ENCODE measurements around the gene AGAP3. TPM values are rescaled to one million over a fixed set of nuclear protein-coding genes. Genes with fewer than 3 reads are reported as not detected.

The AGAP3 gene
- total RNA-seq, 2 donors from 2014 or later: 45.6 to 53.0 TPM

DNA sequence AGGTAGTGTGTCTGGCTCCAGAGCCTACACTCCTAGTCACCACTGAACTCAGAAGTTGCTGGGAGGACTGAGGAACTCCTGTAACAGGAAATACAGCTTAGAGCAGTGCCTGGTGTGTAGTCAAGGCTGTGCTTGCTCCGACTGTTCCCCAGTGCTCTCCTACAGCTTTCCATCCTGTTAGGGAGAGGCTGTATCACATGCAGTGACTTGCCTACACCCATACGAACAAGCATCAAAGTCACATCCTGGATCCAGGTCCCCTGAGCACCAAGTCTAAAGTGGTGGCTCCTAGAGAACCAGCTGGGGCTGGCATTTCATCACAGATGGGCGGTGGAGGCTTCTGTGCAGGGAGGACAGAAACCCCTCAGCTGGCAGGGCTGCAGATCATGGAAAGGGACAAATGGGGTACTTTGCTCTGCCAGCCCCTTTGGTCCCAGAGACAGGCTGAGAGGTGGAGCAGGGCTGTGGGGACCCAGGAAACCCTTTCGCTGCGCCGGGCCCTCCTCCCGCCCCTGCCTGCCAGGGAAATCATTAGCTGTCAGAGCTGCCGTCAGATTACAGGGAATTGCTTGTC, 93.1 kb downstream of the AGAP3 start:
- Mint-ChIP-seq H3K4me1 (peaks cover 3% of the 10 kb centered on the region), H3K4me3 (no peak overlapping the region), H3K27me3 (peaks cover 12% of the 10 kb centered on the region), H3K27ac (no peak overlapping the region), H3K36me3 (ENCODE audit: low read depth) (peaks cover 2% of the 10 kb centered on the region)
- no peak for DNase-seq
- H3K9me3 ChIP-seq (ENCODE audit: control insufficient read depth, low read length, poor library complexity, severe bottlenecking): no peaks in the 10 kb centered on the region
- no peak for ATAC-seq

DNA sequence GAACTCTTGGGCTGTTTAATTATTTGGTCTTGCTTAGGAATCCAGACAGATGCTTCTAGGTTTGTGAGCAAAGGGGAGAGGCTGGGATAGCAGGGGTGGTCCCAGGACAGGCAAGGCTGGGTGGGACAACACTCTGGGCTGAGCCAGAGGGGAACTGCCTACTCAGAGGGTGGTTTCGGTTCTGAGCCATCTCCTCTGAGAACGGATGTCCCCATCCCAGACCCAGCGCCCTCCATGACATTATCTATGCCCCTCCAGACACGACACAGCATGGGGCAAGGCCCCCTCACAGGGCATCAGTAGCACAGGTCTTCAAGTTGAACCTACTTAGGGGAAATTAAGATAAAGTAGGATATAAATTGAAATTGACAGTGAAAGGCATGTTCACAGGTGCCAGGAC, 93.7 kb downstream of the AGAP3 start:
- H3K9me3 ChIP-seq (ENCODE audit: control insufficient read depth, low read length, poor library complexity, severe bottlenecking): no peaks in the 10 kb centered on the region
- Mint-ChIP-seq H3K4me1 (peaks cover 3% of the 10 kb centered on the region), H3K27me3 (peaks cover 12% of the 10 kb centered on the region), H3K36me3 (ENCODE audit: low read depth) (peaks cover 2% of the 10 kb centered on the region), H3K27ac (peak overlapping the region; percentile 84), H3K4me3 (no peak overlapping the region)
- no peak for DNase-seq
- ATAC-seq: no peak

DNA sequence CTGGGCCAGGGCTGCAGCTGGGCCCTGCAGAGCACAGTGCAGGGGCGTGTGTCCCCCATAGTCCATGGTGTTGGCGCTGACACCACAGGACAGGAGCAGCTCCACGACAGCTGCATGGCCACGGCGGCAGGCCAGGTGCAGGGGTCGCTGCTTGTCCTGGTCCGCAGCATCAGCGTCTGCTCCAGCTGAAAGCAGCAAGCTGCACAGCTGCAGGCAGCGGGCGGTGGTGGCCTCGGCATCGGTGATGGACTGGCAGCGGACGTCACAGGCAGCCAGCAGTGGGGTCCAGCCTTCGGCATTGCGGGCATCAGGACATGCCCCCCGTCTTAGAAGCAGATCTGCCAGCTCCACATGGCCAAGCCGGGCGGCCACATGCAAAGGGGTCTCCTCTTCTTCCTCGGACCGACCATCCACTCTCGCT, 94.7 kb downstream of the AGAP3 start:
- peak overlapping the region; percentile 84 for H3K27ac Mint-ChIP-seq
- DNase-seq (no peak), ATAC-seq (no peak)
- H3K36me3 Mint-ChIP-seq (ENCODE audit: low read depth): peaks cover 2% of the 10 kb centered on the region
- H3K9me3 ChIP-seq (ENCODE audit: control insufficient read depth, low read length, poor library complexity, severe bottlenecking): no peaks in the 10 kb centered on the region
- H3K4me1 Mint-ChIP-seq: peaks cover 3% of the 10 kb centered on the region
- no peak overlapping the region for H3K4me3 Mint-ChIP-seq
- peaks cover 12% of the 10 kb centered on the region for H3K27me3 Mint-ChIP-seq

DNA sequence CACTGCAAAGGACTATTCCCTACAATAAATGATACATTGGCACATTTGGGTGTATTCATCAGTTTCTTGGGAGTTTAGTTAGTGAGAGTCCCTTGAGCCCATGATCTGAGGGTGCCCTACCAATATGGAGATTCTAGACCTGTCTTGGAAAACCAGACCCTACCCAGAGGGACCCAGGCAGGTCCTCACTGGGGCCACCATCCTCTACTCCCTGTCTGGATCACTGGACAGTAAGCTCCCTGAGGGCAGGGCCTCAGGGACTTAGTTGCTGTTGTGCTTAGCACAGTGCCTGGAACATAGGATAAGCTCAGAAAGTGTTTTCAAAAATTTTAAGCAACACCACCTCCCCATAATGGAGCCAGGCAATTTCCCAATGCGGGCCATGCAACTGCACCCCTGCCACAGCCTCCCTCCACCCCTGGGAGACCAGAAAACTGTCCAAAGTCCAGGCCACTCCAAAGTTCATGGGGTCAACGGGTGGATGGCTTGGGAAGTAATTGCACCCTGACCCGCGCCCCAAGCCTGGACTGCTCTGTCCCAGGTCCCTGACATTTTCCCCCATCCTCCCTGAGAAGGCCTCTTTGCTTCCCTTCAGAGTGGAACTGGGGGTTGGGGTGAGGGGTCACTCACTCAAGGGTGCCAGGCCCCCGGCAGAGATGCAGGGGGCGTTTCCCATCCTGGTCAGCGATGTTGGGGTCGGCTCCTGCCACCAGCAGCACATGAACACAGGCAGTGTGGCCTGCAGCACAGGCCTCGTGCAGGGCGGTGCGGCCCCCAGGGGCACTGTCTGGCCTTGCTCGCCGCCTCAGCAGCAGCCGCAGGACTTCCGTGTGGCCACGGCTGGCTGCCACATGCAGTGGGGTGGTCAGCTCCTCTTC, 99.7 kb downstream of the AGAP3 start:
- Mint-ChIP-seq H3K36me3 (ENCODE audit: low read depth) (no peaks in the 10 kb centered on the region), H3K4me3 (no peak overlapping the region), H3K27ac (no peak overlapping the region), H3K4me1 (peaks cover 7% of the 10 kb centered on the region), H3K27me3 (no peaks in the 10 kb centered on the region)
- no peak for DNase-seq
- ATAC-seq: peak; percentile 50
- no peaks in the 10 kb centered on the region for H3K9me3 ChIP-seq (ENCODE audit: control insufficient read depth, low read length, poor library complexity, severe bottlenecking)

DNA sequence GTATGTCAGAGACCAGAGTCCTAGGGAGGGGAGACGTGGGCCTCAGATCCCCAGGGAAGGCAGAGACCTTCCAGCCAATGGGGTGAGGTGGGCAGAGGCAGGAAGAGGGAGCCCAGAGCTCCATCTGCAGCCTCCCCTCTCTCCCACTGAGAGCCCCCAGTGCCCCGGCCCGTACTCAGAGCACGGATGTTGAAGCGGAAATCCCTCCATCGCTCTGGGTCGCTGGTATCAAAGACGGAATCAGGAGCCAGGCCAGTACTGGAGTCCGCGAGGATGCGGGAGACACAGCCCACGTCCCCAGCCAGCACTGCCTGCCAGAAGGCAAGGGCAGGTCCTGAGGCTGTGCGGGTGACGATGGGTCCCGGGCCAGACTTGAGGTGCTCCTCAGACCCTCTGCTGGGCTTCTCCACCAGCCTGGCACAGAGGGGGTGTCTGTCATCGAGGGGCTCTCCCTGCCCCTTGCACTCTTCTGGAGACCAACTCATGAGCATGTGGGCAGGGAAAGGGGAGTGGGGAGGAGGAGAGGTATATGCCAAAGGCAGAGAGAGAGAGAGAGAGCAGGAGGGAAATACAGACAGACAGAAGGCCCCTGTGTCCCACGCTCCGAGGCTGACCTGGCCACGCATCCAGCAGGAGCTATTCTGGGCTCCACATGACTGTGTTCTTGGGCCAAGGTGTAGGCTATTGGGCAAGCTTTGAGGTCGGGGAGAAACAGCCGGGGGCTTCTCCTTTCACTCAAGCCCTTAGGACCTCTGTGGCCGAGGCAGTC, 100.5 kb downstream of the AGAP3 start, which contains the start of gene ASB10:
TSS of gene ASB10 (minus strand) at position 611 of the 769 bp plus-strand sequence. CDS start at position 491, 120 bp downstream.
- no peak within 1 kb of the TSS for H3K4me3 Mint-ChIP-seq
- H3K9me3 ChIP-seq (ENCODE audit: control insufficient read depth, low read length, poor library complexity, severe bottlenecking): no peaks in the 10 kb centered on the region
- DNase-seq: no peak
- no peaks in the 10 kb centered on the region for H3K27me3 Mint-ChIP-seq
- H3K27ac Mint-ChIP-seq: no peak within 1 kb of the TSS
- no peak for ATAC-seq
- peaks cover 7% of the 10 kb centered on the region for H3K4me1 Mint-ChIP-seq
- no peaks in the 10 kb centered on the region for H3K36me3 Mint-ChIP-seq (ENCODE audit: low read depth)

DNA sequence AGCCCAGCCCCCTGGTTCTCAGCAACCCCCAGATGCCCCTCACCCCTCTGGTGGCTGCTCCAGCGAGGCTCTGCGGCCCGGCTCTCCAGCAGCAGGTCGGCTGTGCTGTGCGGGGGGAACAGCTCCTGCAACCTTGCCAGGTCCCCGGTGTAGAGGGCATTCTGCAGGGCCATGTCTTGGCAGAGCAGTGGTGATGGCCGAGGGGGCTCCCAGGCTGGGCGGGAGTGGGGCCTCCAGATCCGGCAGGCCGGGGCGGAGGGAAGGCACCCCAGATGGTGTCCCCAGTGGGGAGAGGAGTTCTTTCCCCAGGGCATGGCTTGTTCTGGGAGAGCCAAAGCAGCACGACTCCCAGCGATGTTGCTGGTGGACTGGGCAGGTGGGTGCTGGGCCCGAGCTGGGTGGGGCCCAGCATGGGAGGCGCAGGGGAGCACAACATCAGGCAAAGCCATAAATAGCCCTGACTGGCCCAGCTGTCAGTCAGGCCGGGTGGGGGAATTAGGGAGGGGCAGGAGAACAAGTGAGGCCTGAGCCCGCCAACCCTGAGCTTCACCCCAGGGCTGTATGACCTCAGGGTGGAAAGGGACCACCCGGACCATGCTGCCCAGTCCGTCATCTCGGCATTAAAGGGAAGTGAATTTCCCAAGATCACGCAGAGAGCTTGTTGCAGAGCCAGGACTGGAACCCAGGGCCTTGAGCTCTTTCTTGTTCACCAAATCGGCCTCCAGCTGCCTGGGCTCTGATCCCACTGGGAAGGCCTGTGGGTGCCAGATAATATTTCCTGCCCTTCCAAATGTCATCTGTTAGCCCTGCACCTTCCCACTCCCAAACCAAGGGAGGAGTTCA, 101.4 kb downstream of the AGAP3 start:
- H3K9me3 ChIP-seq (ENCODE audit: control insufficient read depth, low read length, poor library complexity, severe bottlenecking): no peaks in the 10 kb centered on the region
- no peak overlapping the region for H3K4me3 Mint-ChIP-seq
- DNase-seq (no peak), ATAC-seq (no peak)
- H3K27ac Mint-ChIP-seq: no peak overlapping the region
- no peaks in the 10 kb centered on the region for H3K27me3 Mint-ChIP-seq
- no peaks in the 10 kb centered on the region for H3K36me3 Mint-ChIP-seq (ENCODE audit: low read depth)
- peaks cover 7% of the 10 kb centered on the region for H3K4me1 Mint-ChIP-seq

DNA sequence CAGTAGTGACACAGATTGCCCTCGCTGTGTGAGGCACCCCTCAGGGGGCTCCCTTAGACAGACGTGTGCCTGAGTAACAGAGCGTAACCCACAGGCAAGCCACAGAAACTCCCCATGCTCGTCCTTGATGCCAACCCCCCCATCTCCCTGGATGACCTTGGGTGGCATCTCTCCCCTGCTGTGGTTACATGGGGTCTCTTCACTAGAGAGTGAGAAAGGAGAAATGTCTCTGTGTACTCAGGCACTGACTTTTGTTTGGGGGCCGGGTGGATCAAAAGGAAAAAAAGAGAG, 101.9 kb downstream of the AGAP3 start:
- Mint-ChIP-seq H3K36me3 (ENCODE audit: low read depth) (no peaks in the 10 kb centered on the region), H3K27ac (no peak overlapping the region), H3K4me3 (no peak overlapping the region), H3K4me1 (peaks cover 8% of the 10 kb centered on the region), H3K27me3 (no peaks in the 10 kb centered on the region)
- H3K9me3 ChIP-seq (ENCODE audit: control insufficient read depth, low read length, poor library complexity, severe bottlenecking): no peaks in the 10 kb centered on the region
- DNase-seq: no peak
- no peak for ATAC-seq

DNA sequence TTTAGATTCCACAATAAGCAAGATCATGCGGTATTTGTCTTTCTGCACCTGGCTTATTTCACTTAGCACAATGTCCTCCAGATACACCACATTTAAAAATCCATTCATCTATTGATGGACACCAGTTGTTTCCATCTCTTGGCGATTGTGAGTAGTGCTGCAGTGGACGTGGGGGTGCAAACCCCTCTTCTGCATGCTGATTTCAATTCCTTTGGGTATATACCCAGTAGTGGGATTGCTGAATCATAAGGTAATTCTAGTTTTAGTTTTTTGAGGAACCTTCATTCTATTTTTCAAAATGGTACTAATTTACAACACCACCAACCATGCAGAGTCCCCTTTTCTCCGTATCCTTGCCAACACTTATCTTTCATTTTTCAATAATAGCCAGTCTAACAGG, 102.8 kb downstream of the AGAP3 start:
- Mint-ChIP-seq H3K4me1 (peaks cover 14% of the 10 kb centered on the region), H3K27ac (no peak overlapping the region), H3K4me3 (no peak overlapping the region), H3K36me3 (ENCODE audit: low read depth) (no peaks in the 10 kb centered on the region), H3K27me3 (no peaks in the 10 kb centered on the region)
- DNase-seq (no peak), ATAC-seq (no peak)
- no peaks in the 10 kb centered on the region for H3K9me3 ChIP-seq (ENCODE audit: control insufficient read depth, low read length, poor library complexity, severe bottlenecking)

DNA sequence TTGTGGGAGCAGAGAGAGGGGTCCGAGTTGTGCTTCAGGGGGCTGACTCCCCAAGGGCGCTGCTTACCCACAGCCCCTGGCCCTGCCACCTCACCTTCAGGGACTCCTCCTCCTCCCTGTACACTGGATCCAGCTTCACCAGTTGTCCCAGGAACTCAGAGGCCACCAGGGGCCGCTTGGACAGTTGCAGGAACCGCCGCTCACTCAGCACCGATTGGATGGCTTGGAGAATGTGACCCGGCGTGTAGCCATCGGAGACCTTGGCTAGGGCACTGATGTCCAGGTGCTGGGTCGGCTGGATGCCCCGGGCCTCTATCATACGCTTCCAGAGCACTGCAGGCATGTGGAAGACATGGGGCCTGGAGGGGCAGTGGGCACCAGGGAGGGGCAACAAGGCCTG, 105.3 kb downstream of the AGAP3 start:
- Mint-ChIP-seq H3K27me3 (no peaks in the 10 kb centered on the region), H3K4me3 (no peak overlapping the region), H3K4me1 (peaks cover 25% of the 10 kb centered on the region), H3K27ac (no peak overlapping the region), H3K36me3 (ENCODE audit: low read depth) (no peaks in the 10 kb centered on the region)
- no peaks in the 10 kb centered on the region for H3K9me3 ChIP-seq (ENCODE audit: control insufficient read depth, low read length, poor library complexity, severe bottlenecking)
- no peak for ATAC-seq
- DNase-seq: no peak

DNA sequence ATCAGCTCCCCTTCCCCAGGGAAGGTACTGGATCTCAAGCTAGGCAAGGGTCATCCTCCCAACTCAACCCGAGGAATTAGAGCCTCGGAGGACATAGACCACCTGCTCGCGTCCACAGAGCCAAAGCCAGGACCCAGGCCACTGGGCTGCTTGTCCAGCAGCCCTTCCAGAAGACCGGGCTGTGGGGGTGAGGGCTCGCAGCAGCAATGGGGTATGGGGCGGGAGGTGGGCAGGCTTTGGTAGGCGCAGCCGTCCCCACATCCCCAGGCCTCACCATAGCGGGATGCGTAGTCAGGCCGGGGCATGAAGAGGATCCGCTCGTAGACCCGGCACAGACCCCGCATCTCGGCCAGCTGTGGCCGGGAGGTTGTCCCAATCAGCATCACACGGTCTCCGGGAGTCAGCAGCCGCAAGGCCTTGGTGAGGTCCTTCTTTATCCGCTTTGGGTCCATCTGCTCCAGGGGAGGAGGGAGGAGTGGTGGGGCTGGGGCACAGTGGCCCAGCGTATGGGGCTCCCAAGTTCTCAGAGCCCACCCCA, 105.8 kb downstream of the AGAP3 start:
- Mint-ChIP-seq H3K27ac (no peak overlapping the region), H3K4me3 (no peak overlapping the region), H3K4me1 (peaks cover 25% of the 10 kb centered on the region), H3K27me3 (no peaks in the 10 kb centered on the region), H3K36me3 (ENCODE audit: low read depth) (no peaks in the 10 kb centered on the region)
- no peak for DNase-seq
- ATAC-seq: no peak
- no peaks in the 10 kb centered on the region for H3K9me3 ChIP-seq (ENCODE audit: control insufficient read depth, low read length, poor library complexity, severe bottlenecking)

DNA sequence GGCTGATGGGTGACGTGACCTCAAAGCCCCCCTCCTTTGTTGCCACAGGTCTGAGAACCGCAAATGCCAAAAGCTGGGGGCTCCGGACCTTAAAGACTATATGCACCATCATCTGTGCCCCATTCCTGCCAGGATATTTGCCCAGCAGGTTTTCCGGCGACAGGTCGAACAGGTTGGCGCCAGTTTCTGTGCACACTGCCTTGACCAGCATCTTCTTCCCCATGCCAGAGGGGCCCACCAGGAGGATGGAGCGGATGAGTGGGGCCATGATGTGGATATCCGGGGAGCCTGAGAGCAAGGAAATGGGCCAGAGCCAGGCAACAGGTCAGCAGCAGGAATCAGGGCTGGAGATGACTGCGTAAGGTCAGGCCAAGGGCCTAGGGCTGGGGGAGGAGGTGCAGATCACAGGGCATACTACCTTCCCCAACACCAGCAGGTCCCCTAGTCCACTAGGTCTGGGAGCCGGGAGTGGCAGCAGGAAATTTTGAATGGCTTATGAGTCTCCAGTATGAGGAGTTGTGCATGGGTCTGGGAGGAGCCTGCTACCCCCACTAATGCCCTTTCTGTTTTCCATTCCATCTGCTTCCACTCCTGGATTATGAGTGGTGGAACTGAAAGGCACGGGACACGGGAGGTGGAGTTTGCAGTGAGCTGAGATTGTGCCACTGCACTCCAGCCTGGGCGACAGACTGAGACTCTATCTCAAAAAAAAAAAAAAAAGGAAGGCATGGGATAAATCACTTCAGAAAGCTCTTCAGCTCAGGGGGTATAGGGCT, 107.1 kb downstream of the AGAP3 start:
- H3K4me1 Mint-ChIP-seq: peaks cover 25% of the 10 kb centered on the region
- no peaks in the 10 kb centered on the region for H3K36me3 Mint-ChIP-seq (ENCODE audit: low read depth)
- no peaks in the 10 kb centered on the region for H3K9me3 ChIP-seq (ENCODE audit: control insufficient read depth, low read length, poor library complexity, severe bottlenecking)
- ATAC-seq (no peak), DNase-seq (no peak)
- peak overlapping the region; percentile 80 for H3K27ac Mint-ChIP-seq
- H3K4me3 Mint-ChIP-seq: peak overlapping the region; percentile 31
- no peaks in the 10 kb centered on the region for H3K27me3 Mint-ChIP-seq

Data from T-helper 17 cell (primary cell).